HG03342 (cell line): Measurements from ENCODE around the gene UBP1.
"Not testable (repeated sequence)": the region's sequence is repeated elsewhere in the genome, so short reads cannot be mapped to it uniquely, and the experiment has no call there.

Experiments
- ATAC-seq: cut with Tn5 transposase; IDR thresholded peaks from one replicate; pipeline ENCODE4 v1.9.1; 2021; ENCODE audit warnings: mild to moderate bottlenecking, moderate library complexity; ENCODE audit not compliant: unreplicated experiment

The UBP1 gene, protein sequence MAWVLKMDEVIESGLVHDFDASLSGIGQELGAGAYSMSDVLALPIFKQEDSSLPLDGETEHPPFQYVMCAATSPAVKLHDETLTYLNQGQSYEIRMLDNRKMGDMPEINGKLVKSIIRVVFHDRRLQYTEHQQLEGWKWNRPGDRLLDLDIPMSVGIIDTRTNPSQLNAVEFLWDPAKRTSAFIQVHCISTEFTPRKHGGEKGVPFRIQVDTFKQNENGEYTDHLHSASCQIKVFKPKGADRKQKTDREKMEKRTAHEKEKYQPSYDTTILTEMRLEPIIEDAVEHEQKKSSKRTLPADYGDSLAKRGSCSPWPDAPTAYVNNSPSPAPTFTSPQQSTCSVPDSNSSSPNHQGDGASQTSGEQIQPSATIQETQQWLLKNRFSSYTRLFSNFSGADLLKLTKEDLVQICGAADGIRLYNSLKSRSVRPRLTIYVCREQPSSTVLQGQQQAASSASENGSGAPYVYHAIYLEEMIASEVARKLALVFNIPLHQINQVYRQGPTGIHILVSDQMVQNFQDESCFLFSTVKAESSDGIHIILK

DNA sequence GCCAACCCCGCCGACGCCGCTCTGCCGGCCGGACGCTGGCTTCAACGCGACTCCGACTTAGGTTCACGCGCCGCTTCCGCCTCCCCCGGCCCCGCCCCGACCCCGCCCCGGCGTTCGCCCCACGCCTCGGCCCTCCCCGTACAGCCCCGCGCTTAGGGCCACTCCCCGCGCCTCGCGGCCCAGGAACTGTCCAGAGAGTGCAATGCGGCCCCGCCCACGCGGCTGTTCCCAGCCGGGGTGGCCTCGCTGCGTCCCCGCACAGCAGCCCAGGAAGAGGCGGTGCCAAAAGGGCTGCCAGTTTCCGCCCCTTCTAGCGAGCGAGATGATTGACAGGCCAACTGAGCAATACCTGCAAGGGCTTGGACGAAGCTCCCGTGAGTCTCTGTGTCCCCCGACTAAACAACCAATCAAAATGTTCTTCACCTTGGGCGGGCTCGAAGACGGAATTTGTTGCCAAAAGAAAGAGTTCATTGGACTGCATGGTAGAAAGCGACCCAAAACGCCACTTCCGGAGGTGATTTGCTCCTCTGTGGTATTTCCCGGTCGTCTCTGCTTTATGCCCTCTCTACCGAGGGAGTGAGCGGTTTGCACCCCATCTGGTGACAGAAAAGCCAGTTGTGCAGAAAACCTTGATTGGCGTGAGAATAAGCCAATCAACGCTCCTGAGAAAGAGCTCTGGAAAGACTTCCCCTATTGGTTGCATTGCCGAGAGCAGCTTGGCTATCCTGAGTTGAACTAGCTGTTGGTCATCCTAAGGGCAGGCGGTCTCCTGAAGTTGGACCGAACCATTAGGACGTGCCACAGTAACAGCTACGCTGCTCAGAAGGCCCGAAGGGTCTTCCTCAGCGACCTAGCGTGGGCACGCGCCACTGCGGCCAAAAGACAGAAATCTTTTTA is at the start of gene UBP1:
Gene UBP1, minus strand, starts transcription at position 78 of the 897 bp plus-strand sequence. CDS start 557 bp downstream, outside the sequence.
- ATAC-seq = peak; percentile 88

GRCh38 chr3:33488683-33489082 is 48.5 kb upstream of the UBP1 start:
- no peak for ATAC-seq

- ATAC-seq = no peak
These were observed 48.0 kb upstream of the UBP1 start for GRCh38 chr3:33488246-33488645.

- no peak for ATAC-seq
These were observed 41.9 kb upstream of the UBP1 start for GRCh38 chr3:33482111-33482521.

DNA sequence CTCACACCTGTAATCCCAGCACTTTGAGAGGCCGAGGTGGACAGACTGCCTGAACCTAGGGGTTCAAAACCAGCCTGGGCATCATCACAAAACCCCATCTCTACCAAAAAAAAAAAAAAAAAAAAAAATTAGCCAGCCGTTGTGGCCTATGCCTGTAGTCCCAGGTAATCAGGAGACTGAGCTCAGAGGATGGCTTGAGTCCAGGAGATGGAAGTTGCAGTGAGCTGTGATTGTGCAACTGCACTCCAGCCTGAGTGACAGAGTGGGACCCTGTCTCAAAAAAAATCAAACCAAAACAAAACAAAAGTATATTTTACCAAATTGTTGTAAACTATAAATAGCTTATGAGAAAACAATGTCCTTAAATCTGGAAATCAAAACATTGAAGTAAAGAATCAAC is 34.7 kb upstream of the UBP1 start:
- no peak for ATAC-seq

DNA sequence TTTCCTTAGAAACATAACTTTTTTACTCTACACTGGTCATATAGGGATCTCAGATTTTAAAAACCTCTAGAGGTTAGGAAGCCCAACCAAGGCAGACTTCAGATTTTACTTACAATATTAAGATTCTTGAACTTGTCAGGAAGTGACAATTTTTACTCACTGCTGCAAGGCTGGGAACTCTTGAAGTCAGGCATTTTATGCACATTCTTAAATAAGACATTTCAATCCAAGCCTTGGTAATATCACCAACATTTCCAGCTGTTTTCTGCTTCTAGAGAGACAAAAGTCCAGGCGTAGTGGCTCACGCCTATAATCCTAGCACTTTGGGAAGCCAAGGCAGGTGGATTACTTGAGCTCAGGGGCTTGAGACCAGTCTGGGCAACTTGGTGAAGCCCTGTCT is 33.6 kb upstream of the UBP1 start:
- ATAC-seq = no peak

GRCh38 chr3:33467786-33468185 is 27.6 kb upstream of the UBP1 start:
- ATAC-seq = no peak

DNA sequence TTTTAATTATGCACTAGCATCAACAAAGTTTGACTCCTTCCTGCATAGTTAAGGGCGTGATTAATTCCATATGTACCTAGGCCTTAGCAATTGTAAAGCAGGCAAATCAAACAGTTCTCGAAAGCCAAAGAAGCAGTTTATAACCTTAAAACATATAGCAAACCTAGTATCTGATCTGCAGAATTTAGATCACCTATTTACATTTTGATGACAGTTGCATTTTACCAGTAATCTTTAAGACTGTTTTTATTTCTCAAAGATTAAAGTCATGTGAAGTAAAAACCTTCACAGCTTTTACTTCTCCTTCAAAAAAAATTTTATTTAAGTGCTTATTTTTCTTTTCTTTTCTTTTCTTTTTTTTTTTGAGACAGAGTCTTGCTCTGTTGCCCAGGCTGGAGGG is 20.9 kb upstream of the UBP1 start:
- ATAC-seq = no peak

- ATAC-seq = not testable (repeated sequence)
These were observed 19.4 kb upstream of the UBP1 start for GRCh38 chr3:33459577-33459976.

DNA sequence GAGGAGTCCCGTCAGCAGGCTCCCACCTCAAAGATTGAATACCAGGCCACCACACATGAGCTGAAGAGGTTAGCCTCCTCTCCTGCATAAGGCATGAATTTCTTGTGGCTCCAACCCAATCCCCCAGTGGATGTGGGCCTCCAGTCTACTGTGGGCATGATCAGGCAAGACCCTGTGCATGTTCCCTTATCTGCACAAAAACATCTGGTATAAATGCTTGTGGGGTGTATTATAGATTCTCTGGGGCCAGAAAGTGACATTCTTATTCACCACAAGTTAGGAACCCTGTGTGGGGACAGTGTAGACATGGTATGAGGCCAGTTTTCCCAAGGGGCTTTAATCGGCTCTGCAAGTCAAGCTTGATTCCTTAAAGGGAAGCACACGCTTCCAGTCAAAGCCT is 18.2 kb upstream of the UBP1 start:
- ATAC-seq = no peak

DNA sequence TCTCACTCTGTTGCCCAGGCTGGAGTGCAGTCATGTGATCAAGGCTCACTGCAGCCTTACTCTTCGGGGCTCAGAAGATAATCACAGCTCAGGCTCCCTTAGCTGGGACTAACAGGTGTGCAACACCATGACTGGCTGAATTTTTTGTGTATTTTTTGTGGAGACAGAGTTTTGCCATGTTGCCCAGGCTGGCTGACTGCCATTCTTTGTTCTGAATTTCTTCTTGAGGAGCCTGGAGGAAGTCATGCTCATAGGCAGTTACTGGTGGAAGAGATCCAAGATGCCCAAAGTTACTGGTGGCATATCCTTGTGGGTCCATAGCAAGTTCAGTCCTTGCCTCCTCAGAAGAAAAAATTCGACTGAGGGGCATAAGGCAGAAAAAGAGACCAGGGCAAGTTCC is 16.6 kb upstream of the UBP1 start:
- no peak for ATAC-seq

DNA sequence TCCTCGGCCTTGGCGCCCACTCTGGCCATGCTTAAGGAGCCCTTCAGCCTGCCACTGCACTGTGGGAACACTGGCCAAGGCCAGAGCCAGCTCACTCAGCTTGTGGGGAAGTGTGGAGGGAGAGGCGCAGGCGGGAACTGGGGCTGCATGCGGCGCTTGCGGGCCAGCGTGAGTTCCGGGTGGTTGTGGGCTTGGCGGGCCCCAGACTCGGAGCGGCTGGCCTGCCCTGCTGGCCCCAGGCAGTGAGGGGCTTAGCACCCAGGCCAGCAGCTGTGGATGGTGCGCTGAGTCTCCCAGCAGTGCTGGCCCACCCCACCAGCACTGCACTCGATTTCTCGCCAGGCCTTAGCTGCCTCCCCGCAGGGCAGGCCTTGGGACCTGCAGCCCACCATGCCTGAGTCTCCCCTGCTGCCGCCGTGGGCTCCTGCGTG is 13.1 kb upstream of the UBP1 start:
- ATAC-seq = no peak

DNA sequence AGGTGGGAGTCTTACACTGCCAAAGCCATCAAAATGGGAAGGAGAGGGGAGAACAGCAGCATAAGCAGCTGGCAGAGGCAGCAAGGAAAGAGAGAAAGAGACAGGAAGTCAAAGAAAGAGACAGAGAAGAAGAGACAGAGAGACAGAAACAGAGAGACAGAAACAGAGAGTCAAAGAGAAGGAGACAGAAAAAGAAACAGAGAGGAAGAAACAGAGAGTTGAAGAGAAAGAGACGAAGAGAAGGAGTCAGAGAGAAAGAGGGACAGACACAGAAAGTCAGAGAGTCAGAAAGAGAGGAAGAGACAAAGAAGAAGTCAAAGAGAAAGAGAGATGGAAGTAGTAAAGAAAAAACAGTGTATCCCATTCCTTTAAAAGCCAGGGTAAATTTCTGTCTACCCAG is 11.8 kb upstream of the UBP1 start:
- not testable (repeated sequence) for ATAC-seq

DNA sequence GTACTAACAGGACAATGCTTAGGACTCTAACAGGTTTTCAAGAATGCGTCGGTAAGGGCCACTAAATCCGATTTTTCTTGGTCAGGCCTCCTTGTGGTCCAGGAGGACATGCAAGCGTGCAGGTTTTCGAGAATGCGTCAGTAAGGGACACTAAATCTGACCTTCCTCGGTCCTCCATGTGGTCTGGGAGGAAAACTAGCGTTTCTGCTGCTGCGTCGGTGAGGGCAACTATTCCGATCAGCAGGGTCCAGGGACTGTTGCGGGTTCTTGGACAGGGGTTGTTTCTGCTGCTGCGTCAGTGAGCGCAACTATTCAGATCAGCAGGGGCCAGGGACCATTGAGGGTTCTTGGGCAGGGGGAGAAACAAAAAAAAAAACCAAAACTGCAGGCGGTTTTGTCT is 7.8 kb upstream of the UBP1 start:
- ATAC-seq = no peak

GRCh38 chr3:33447256-33447625 is 7.0 kb upstream of the UBP1 start:
- not testable (repeated sequence) for ATAC-seq

DNA sequence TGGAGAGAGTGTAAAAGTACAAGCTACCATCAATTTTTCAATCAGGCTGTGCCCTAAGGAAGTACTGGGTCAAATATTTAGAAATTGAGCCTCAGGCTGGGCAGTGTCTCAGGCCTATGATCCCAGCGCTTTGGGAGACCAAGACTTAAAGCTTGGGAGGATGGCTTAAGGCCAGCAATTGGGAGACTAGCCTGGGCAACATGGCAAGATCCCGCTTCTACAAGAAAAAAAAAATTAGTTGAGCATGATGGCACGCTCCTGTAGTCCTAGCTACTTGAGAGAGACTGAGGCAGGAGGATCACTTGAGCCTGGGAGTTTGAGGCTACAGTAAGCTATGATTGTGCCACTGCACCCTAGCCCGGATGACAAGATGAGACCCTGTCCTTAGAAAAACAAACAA is 2.0 kb upstream of the UBP1 start:
- ATAC-seq = no peak

- peak; percentile 2 for ATAC-seq
These were observed 1.2 kb upstream of the UBP1 start for GRCh38 chr3:33441225-33441976.

GRCh38 chr3:33439546-33440327 is 468 bp downstream of the UBP1 start:
- ATAC-seq = peak; percentile 16

GRCh38 chr3:33438881-33439545 is 1.2 kb downstream of the UBP1 start:
- ATAC-seq = no peak

GRCh38 chr3:33438284-33438668 is 1.9 kb downstream of the UBP1 start:
- ATAC-seq = no peak
